ENCODE data around the gene LECT2.

The LECT2 gene

DNA sequence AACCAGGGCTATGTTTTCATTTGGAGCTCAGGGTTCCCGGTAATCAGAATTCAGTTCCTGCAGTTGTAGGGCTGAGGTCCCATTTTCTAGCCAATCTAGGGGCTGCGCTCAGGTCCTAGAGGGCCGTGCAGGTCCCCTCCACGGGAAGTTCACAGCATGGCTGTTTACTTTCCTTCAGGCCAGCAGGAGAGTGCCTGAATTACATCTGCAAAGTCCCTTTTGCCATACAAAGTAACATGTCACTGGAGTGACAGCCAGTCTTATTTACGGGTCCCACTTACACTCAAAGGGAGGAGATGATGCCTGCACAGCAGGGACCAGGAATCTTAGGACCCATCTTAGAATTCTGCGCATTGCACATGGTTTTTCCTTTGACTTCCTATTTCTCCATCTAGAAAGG lies 44.1 kb upstream of the LECT2 start:
- CTCF ChIA-PET: interaction anchor here (0.6 to 1.1 kb wide), 2 partner anchors 27 to 243 kb away, joined by 3 to 4 read pairs; no protein-coding TSS in a partner anchor
- POLR2A ChIA-PET: no interaction called here
- TF ChIP-seq L3MBTL2 (conservative IDR thresholded peaks at IDR 0.05) (no peak), FOXK2 (IDR thresholded peaks at IDR 0.05) (no peak), FOXA1 (IDR thresholded peaks at IDR 0.05) (no peak), ELF4 (IDR thresholded peaks at IDR 0.05) (no peak), ZNF384 (IDR thresholded peaks at IDR 0.05) (no peak)
- TF ChIP-seq, protein P1, sequence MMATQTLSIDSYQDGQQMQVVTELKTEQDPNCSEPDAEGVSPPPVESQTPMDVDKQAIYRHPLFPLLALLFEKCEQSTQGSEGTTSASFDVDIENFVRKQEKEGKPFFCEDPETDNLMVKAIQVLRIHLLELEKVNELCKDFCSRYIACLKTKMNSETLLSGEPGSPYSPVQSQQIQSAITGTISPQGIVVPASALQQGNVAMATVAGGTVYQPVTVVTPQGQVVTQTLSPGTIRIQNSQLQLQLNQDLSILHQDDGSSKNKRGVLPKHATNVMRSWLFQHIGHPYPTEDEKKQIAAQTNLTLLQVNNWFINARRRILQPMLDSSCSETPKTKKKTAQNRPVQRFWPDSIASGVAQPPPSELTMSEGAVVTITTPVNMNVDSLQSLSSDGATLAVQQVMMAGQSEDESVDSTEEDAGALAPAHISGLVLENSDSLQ (IDR thresholded peaks at IDR 0.05): no peak
- no peak for DNase-seq (ENCODE audit: extremely low spot score)

DNA sequence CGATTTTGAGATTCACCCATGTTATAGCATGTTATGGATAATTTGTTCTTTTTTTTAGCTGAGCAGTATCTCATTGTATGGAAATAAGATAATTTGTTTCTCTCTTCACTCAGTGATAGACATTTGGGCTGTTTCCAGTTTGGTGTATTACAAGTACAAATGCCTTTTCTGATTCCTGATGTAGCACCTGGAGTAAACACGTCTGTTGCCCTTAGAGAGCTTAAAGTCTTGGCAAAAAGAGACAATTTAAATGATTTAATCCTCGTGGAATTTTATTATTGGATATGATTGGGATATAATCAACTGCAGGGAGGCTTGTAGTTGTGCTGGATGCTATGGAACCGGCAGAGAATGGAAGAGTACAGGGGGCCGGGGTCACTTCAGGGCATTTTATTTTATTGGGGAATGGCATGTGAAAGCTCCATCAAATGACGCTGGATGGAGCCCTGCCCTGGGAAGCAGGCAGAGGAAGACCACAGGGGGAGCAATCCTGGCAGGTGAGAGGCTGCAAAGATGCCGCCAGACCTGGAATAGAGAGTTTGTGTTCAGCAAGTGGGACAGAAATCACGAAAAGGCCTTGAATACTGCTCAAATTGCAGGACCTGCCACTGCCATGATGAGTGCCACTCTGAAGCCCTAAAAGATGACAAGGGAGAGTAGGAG lies 43.0 kb upstream of the LECT2 start:
- POLR2A ChIA-PET: no interaction called here

DNA sequence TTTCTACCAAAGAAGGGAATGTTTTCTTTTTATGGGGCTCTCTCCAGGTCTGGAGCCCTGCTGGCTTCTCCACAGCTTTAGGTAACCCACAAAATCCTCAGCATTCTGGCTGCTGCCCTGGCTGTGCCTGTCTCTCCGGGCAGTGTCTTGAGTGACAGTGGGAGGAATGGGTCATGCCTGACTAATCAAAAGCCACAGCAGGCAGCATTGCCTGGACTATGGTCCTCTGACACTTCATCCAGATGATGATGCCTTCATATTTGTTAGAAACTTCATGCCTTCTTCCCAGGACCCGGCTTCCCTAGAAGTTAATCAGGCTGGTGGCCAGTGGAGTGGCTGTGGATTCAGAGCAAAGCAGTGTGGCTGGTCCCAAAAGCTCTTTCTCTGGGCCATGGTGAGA lies 41.8 kb upstream of the LECT2 start:
- CTCF ChIA-PET: interaction anchor here (1.3 to 1.5 kb wide), 2 partner anchors 10 to 62 kb away, joined by 3 to 4 read pairs; no protein-coding TSS in a partner anchor
- no peak for TF ChIP-seq FOXA1 (IDR thresholded peaks at IDR 0.05)
- no peak for TF ChIP-seq FOXM1 (IDR thresholded peaks at IDR 0.05; ENCODE audit: borderline replicate concordance)
- no peak for TF ChIP-seq HDGF (IDR thresholded peaks at IDR 0.05; ENCODE audit: borderline replicate concordance)
- TF ChIP-seq, protein P1 (IDR thresholded peaks at IDR 0.05): no peak
- TF ChIP-seq LEF1 (IDR thresholded peaks at IDR 0.05; ENCODE audit: borderline replicate concordance): no peak
- TF ChIP-seq CTBP1 (IDR thresholded peaks at IDR 0.05; ENCODE audit: borderline replicate concordance): no peak
- TF ChIP-seq SUZ12 (IDR thresholded peaks at IDR 0.05): no peak
- no peak for TF ChIP-seq L3MBTL2 (conservative IDR thresholded peaks at IDR 0.05)
- no peak for TF ChIP-seq ZNF384 (IDR thresholded peaks at IDR 0.05)
- no peak for TF ChIP-seq ELF4 (IDR thresholded peaks at IDR 0.05)
- no peak for TF ChIP-seq BHLHE40 (IDR thresholded peaks at IDR 0.05; ENCODE audit: borderline replicate concordance)
- TF ChIP-seq FOXK2 (IDR thresholded peaks at IDR 0.05): no peak
- TF ChIP-seq NFRKB (IDR thresholded peaks at IDR 0.05): no peak
- no peak for TF ChIP-seq ARNT (IDR thresholded peaks at IDR 0.05)
- TF ChIP-seq TARDBP (IDR thresholded peaks at IDR 0.05): no peak
- TF ChIP-seq SP1 (IDR thresholded peaks at IDR 0.05): no peak
- no peak for DNase-seq (ENCODE audit: extremely low spot score)
- POLR2A ChIA-PET: interaction anchor here (1.0 kb wide), 1 partner anchor 10 kb away, joined by 4 read pairs; no protein-coding TSS in a partner anchor

More for the DNA sequence above, 43.0 kb upstream of the LECT2 start:
- DNase-seq (ENCODE audit: extremely low spot score): no peak
- CTCF ChIA-PET: interaction anchor here (0.8 to 1.5 kb wide), 4 partner anchors 9 to 60 kb away, joined by 3 to 5 read pairs (median 4); no protein-coding TSS in a partner anchor
- TF ChIP-seq SP1 (IDR thresholded peaks at IDR 0.05) (no peak), FOXK2 (IDR thresholded peaks at IDR 0.05) (no peak), NFRKB (IDR thresholded peaks at IDR 0.05) (no peak), FOXA1 (IDR thresholded peaks at IDR 0.05) (no peak), ARNT (IDR thresholded peaks at IDR 0.05) (no peak), BHLHE40 (IDR thresholded peaks at IDR 0.05; ENCODE audit: borderline replicate concordance) (no peak), TARDBP (IDR thresholded peaks at IDR 0.05) (no peak), LEF1 (IDR thresholded peaks at IDR 0.05; ENCODE audit: borderline replicate concordance) (no peak), SUZ12 (IDR thresholded peaks at IDR 0.05) (no peak), HDGF (IDR thresholded peaks at IDR 0.05; ENCODE audit: borderline replicate concordance) (no peak)

DNA sequence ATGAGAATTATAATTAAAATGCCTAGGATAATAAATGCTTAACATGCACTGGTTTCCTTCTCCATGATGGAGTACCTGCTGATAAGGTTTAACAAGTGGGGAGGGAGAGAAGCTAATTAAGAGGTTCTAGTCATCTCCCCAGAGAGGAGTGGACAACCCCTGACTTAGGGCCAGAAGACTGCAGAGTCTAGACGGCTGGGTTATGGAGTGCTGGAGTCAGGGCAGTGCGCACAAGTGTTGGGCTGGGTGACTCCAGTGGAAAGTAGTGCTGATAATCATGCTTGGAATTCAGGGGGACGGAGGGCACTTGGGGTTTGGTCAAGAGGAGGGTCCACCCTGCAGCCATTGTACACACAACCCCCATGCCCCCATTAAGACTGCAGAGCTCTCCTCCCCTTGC lies 41.2 kb upstream of the LECT2 start:
- TF ChIP-seq NFRKB (IDR thresholded peaks at IDR 0.05) (no peak), BHLHE40 (IDR thresholded peaks at IDR 0.05; ENCODE audit: borderline replicate concordance) (no peak), HDGF (IDR thresholded peaks at IDR 0.05; ENCODE audit: borderline replicate concordance) (no peak), LEF1 (IDR thresholded peaks at IDR 0.05; ENCODE audit: borderline replicate concordance) (no peak), ELF4 (IDR thresholded peaks at IDR 0.05) (no peak), L3MBTL2 (conservative IDR thresholded peaks at IDR 0.05) (no peak), FOXA1 (IDR thresholded peaks at IDR 0.05) (no peak), SP1 (IDR thresholded peaks at IDR 0.05) (no peak), ZNF384 (IDR thresholded peaks at IDR 0.05) (no peak), FOXM1 (IDR thresholded peaks at IDR 0.05; ENCODE audit: borderline replicate concordance) (no peak), FOXK2 (IDR thresholded peaks at IDR 0.05) (no peak), CTBP1 (IDR thresholded peaks at IDR 0.05; ENCODE audit: borderline replicate concordance) (no peak), SUZ12 (IDR thresholded peaks at IDR 0.05) (no peak), TARDBP (IDR thresholded peaks at IDR 0.05) (no peak), ARNT (IDR thresholded peaks at IDR 0.05) (no peak)
- TF ChIP-seq, protein P1 (IDR thresholded peaks at IDR 0.05): no peak
- POLR2A ChIA-PET: interaction anchor here (1.0 kb wide), 1 partner anchor 9 kb away, joined by 4 read pairs; no protein-coding TSS in a partner anchor
- DNase-seq (ENCODE audit: extremely low spot score): no peak
- CTCF ChIA-PET: interaction anchor here (1.3 kb wide), 1 partner anchor 10 kb away, joined by 4 read pairs; no protein-coding TSS in a partner anchor

DNA sequence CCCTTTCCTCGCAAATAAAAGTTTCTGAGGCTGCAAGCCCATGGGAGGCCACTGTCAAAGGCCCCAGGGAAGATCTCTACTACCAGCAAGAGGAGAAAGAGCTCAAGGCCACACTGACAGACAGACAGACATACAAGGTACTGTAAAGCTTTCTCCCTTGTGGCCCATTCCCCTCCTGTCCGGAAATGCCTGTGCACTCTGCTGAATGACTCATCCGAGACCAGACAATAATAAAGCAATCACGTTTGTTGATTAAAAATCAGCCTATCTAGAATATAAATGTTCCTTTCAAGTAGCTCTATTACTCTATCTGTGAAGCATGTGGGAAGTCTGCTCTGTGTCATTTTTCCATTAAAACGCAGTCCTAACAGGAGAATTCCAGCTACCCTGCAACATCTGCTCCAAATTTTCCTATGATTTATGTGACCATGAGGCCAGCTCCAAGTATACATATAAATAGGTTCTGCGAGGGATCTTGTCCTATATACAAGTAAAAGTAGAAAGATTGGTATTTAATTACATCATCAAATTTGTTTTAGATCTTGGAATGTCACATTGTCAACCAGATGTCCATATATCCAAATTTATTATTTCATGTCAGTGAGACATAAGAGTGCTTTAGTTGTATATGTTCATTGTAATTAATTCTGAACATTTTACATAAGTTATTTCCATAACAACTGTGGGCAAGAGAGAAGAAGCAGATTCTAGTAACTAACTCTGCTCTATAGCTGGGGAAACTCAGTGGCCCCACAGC lies 39.3 kb upstream of the LECT2 start:
- ChIA-PET CTCF (interaction anchor here (0.6 to 2.0 kb wide), 3 partner anchors 16 to 176 kb away, joined by 3 to 14 read pairs (median 9); no protein-coding TSS in a partner anchor), POLR2A (interaction anchor here (0.9 to 2.2 kb wide), 5 partner anchors 12 to 65 kb away, joined by 3 to 7 read pairs (median 6); no protein-coding TSS in a partner anchor)
- no peak for DNase-seq (ENCODE audit: extremely low spot score)
- TF ChIP-seq HDGF (IDR thresholded peaks at IDR 0.05; ENCODE audit: borderline replicate concordance) (no peak), BHLHE40 (IDR thresholded peaks at IDR 0.05; ENCODE audit: borderline replicate concordance) (no peak), L3MBTL2 (conservative IDR thresholded peaks at IDR 0.05) (no peak), SP1 (IDR thresholded peaks at IDR 0.05) (no peak), LEF1 (IDR thresholded peaks at IDR 0.05; ENCODE audit: borderline replicate concordance) (no peak), FOXK2 (IDR thresholded peaks at IDR 0.05) (no peak), NFRKB (IDR thresholded peaks at IDR 0.05) (no peak), ZNF384 (IDR thresholded peaks at IDR 0.05) (no peak), SUZ12 (IDR thresholded peaks at IDR 0.05) (no peak), FOXM1 (IDR thresholded peaks at IDR 0.05; ENCODE audit: borderline replicate concordance) (no peak), ELF4 (IDR thresholded peaks at IDR 0.05) (no peak), CTBP1 (IDR thresholded peaks at IDR 0.05; ENCODE audit: borderline replicate concordance) (no peak)
- TF ChIP-seq, protein P1 (IDR thresholded peaks at IDR 0.05): no peak
